ENCODE results near the gene ITGAX. TPM values are rescaled to one million over a fixed set of nuclear protein-coding genes. Genes with fewer than 3 reads are reported as not detected.

Gene ITGAX
- total and polyA plus RNA-seq, 4 donors, result 38.1 to 148 (median 113) TPM

GRCh38 chr16:31428638-31429247 lies 73.8 kb downstream of the ITGAX start:
- TF ChIP-seq CTCF (IDR thresholded peaks at IDR 0.05; ENCODE audit: control extremely low read depth, extremely low read depth), result no peak
- Histone ChIP-seq H3K27me3 (ENCODE audit: control insufficient read depth in 3 of 3, insufficient read depth in 3 of 3, low read length in 2 of 3) (peaks cover 0 to 15% (median 4%) of the 10 kb centered on the region in 3 donors), H3K9ac (ENCODE audit: insufficient read depth in 1 of 2, low read length in 2 of 2) (no peak overlapping the region), H3K9me3 (ENCODE audit: control insufficient read depth in 4 of 4, insufficient read depth in 3 of 4, low read length in 3 of 4) (no peaks in the 10 kb centered on the region), H3K36me3 (ENCODE audit: control insufficient read depth in 4 of 4, insufficient read depth in 4 of 4, low read length in 4 of 4) (peaks cover 0 to 3% (median 0%) of the 10 kb centered on the region in 4 donors), H3K4me1 (ENCODE audit: control insufficient read depth in 5 of 5, insufficient read depth in 5 of 5, low read length in 5 of 5) (peaks cover 0 to 7% (median 0%) of the 10 kb centered on the region in 5 donors), H3K4me3 (no peak overlapping the region), H3K27ac (ENCODE audit: low read depth in 1 of 2, low read length in 1 of 2) (peak overlapping the region in 1 of 2 donors; percentile 95)
- WGBS, 2 donors, result 79 to 87% methylated on average over 7 of the region's 7 CpGs
- no peak for ATAC-seq (ENCODE audit: insufficient read depth, low FRiP score)
- no peak for DNase-seq

GRCh38 chr16:31429314-31429713 lies 74.3 kb downstream of the ITGAX start:
- H3K36me3 ChIP-seq (ENCODE audit: control insufficient read depth in 4 of 4, insufficient read depth in 4 of 4, low read length in 4 of 4), result peaks cover 0 to 3% (median 0%) of the 10 kb centered on the region in 4 donors
- TF ChIP-seq CTCF (IDR thresholded peaks at IDR 0.05; ENCODE audit: control extremely low read depth, extremely low read depth), result no peak
- H3K9me3 ChIP-seq (ENCODE audit: control insufficient read depth in 4 of 4, insufficient read depth in 3 of 4, low read length in 3 of 4), result no peaks in the 10 kb centered on the region
- H3K4me1 ChIP-seq (ENCODE audit: control insufficient read depth in 5 of 5, insufficient read depth in 5 of 5, low read length in 5 of 5), result peaks cover 0 to 7% (median 0%) of the 10 kb centered on the region in 5 donors
- H3K27me3 ChIP-seq (ENCODE audit: control insufficient read depth in 3 of 3, insufficient read depth in 3 of 3, low read length in 2 of 3), result peaks cover 0 to 15% (median 4%) of the 10 kb centered on the region in 3 donors
- H3K27ac ChIP-seq (ENCODE audit: low read depth in 1 of 2, low read length in 1 of 2), result peak overlapping the region in 1 of 2 donors; percentile 95
- no peak overlapping the region for H3K4me3 ChIP-seq
- 16 to 56% methylated on average over 1 of the region's 1 CpG for WGBS, 2 donors
- ATAC-seq (ENCODE audit: insufficient read depth, low FRiP score) (no peak), DNase-seq (no peak)
- H3K9ac ChIP-seq (ENCODE audit: insufficient read depth in 1 of 2, low read length in 2 of 2), result no peak overlapping the region

- Histone ChIP-seq H3K9me3 (ENCODE audit: control insufficient read depth in 4 of 4, insufficient read depth in 3 of 4, low read length in 3 of 4) (no peaks in the 10 kb centered on the region), H3K9ac (ENCODE audit: insufficient read depth in 1 of 2, low read length in 2 of 2) (no peak overlapping the region), H3K27me3 (ENCODE audit: control insufficient read depth in 3 of 3, insufficient read depth in 3 of 3, low read length in 2 of 3) (peaks cover 0 to 15% (median 4%) of the 10 kb centered on the region in 3 donors), H3K4me1 (ENCODE audit: control insufficient read depth in 5 of 5, insufficient read depth in 5 of 5, low read length in 5 of 5) (peaks cover 0 to 7% (median 0%) of the 10 kb centered on the region in 5 donors), H3K4me3 (no peak overlapping the region), H3K36me3 (ENCODE audit: control insufficient read depth in 4 of 4, insufficient read depth in 4 of 4, low read length in 4 of 4) (peaks cover 0 to 3% (median 0%) of the 10 kb centered on the region in 4 donors), H3K27ac (ENCODE audit: low read depth in 1 of 2, low read length in 1 of 2) (peak overlapping the region in 1 of 2 donors; percentile 84)
- WGBS, 2 donors, result 89 to 91% methylated on average over 3 of the region's 3 CpGs
- DNase-seq, result no peak
- ATAC-seq (ENCODE audit: insufficient read depth, low FRiP score), result no peak
- no peak for TF ChIP-seq CTCF (IDR thresholded peaks at IDR 0.05; ENCODE audit: control extremely low read depth, extremely low read depth)
These were observed 74.8 kb downstream of the ITGAX start for GRCh38 chr16:31429796-31430195.
